Muscle layer of colon (tissue), 2 donors: ENCODE data around the gene USP9X.
"Not testable (repeated sequence)": the region's sequence is repeated elsewhere in the genome, so short reads cannot be mapped to it uniquely, and the experiment has no call there.

Source experiments
- H3K27ac ChIP-seq: one replicate; pipeline ENCODE4 v1.7.0; 2013; ENCODE audit warnings: low read depth, mild to moderate bottlenecking, low read length, moderate library complexity
- H3K27me3 ChIP-seq, 2 donors: one replicate each; pipeline ENCODE4 v1.7.0; 2013; ENCODE audit warnings: low read length in 2 of 2, mild to moderate bottlenecking in 2 of 2; ENCODE audit not compliant: insufficient read depth in 2 of 2, control insufficient read depth in 1 of 2
- H3K36me3 ChIP-seq: one replicate; pipeline ENCODE4 v1.7.0; 2013; ENCODE audit warnings: mild to moderate bottlenecking, low read length; ENCODE audit not compliant: insufficient read depth
- H3K4me1 ChIP-seq: one replicate; pipeline ENCODE4 v1.7.0; 2013; ENCODE audit warnings: mild to moderate bottlenecking, low read length; ENCODE audit not compliant: insufficient read depth
- H3K4me3 ChIP-seq, 2 donors: one replicate each; pipeline ENCODE4 v1.7.0; 2013; ENCODE audit warnings: low read length in 2 of 2, low read depth in 1 of 2, mild to moderate bottlenecking in 1 of 2, moderate library complexity in 1 of 2
- H3K9ac ChIP-seq: one replicate; pipeline ENCODE4 v1.7.0; 2013; ENCODE audit warnings: low read length
- H3K9me3 ChIP-seq: one replicate; pipeline ENCODE4 v1.7.0; 2013; ENCODE audit warnings: mild to moderate bottlenecking, low read length
- donor health status: abdominal sarcoma.
- donor health status: Adenocarcinoma of cecum.

Gene USP9X

GRCh38 chrX:41108007-41108406 lies 22.8 kb downstream of the USP9X start:
- Histone ChIP-seq H3K4me3 (no peak overlapping the region), H3K9me3 (no peaks in the 10 kb centered on the region), H3K27ac (no peak overlapping the region), H3K9ac (no peak overlapping the region), H3K27me3 (no peaks in the 10 kb centered on the region), H3K36me3 (no peaks in the 10 kb centered on the region), H3K4me1 (peaks cover 34% of the 10 kb centered on the region)

GRCh38 chrX:41108463-41109205 lies 23.4 kb downstream of the USP9X start:
- Histone ChIP-seq H3K9me3 (no peaks in the 10 kb centered on the region), H3K27ac (no peak overlapping the region), H3K4me1 (peaks cover 34% of the 10 kb centered on the region), H3K9ac (no peak overlapping the region), H3K36me3 (no peaks in the 10 kb centered on the region), H3K4me3 (no peak overlapping the region), H3K27me3 (no peaks in the 10 kb centered on the region)

GRCh38 chrX:41110801-41111625 lies 25.8 kb downstream of the USP9X start:
- H3K36me3 ChIP-seq, result no peaks in the 10 kb centered on the region
- H3K27ac ChIP-seq, result no peak overlapping the region
- no peak overlapping the region for H3K4me3 ChIP-seq
- no peaks in the 10 kb centered on the region for H3K9me3 ChIP-seq
- H3K4me1 ChIP-seq, result peaks cover 34% of the 10 kb centered on the region
- no peaks in the 10 kb centered on the region for H3K27me3 ChIP-seq
- no peak overlapping the region for H3K9ac ChIP-seq

GRCh38 chrX:41115104-41115425 lies 29.8 kb downstream of the USP9X start:
- not testable (repeated sequence) for H3K36me3 ChIP-seq, H3K27me3 ChIP-seq, H3K9me3 ChIP-seq, H3K9ac ChIP-seq, H3K27ac ChIP-seq, H3K4me3 ChIP-seq
- H3K4me1 ChIP-seq, result peaks cover 23% of the 10 kb centered on the region

- no peak overlapping the region for H3K9ac ChIP-seq
- H3K27me3 ChIP-seq, result no peaks in the 10 kb centered on the region
- H3K36me3 ChIP-seq, result no peaks in the 10 kb centered on the region
- H3K4me1 ChIP-seq, result peaks cover 15% of the 10 kb centered on the region
- no peaks in the 10 kb centered on the region for H3K9me3 ChIP-seq
- H3K4me3 ChIP-seq, result no peak overlapping the region
- no peak overlapping the region for H3K27ac ChIP-seq
Measured at GRCh38 chrX:41116948-41117347, 31.7 kb downstream of the USP9X start.

- no peaks in the 10 kb centered on the region for H3K36me3 ChIP-seq
- H3K9ac ChIP-seq, result no peak overlapping the region
- no peak overlapping the region for H3K27ac ChIP-seq
- H3K9me3 ChIP-seq, result no peaks in the 10 kb centered on the region
- no peak overlapping the region for H3K4me3 ChIP-seq
- no peaks in the 10 kb centered on the region for H3K27me3 ChIP-seq
- H3K4me1 ChIP-seq, result peaks cover 15% of the 10 kb centered on the region
Measured at GRCh38 chrX:41118156-41118555, 32.9 kb downstream of the USP9X start.

- H3K27ac ChIP-seq, result no peak overlapping the region
- H3K36me3 ChIP-seq, result no peaks in the 10 kb centered on the region
- no peak overlapping the region for H3K9ac ChIP-seq
- no peaks in the 10 kb centered on the region for H3K27me3 ChIP-seq
- H3K4me3 ChIP-seq, result no peak overlapping the region
- no peaks in the 10 kb centered on the region for H3K9me3 ChIP-seq
- peaks cover 15% of the 10 kb centered on the region for H3K4me1 ChIP-seq
Measured at GRCh38 chrX:41119803-41120202, 34.6 kb downstream of the USP9X start.

GRCh38 chrX:41121766-41122165 lies 36.5 kb downstream of the USP9X start:
- H3K4me1 ChIP-seq, result peaks cover 15% of the 10 kb centered on the region

GRCh38 chrX:41122664-41123257 lies 37.5 kb downstream of the USP9X start:
- Histone ChIP-seq H3K27ac (no peak overlapping the region), H3K27me3 (no peaks in the 10 kb centered on the region), H3K9ac (no peak overlapping the region), H3K36me3 (no peaks in the 10 kb centered on the region), H3K4me1 (peaks cover 20% of the 10 kb centered on the region), H3K9me3 (no peaks in the 10 kb centered on the region), H3K4me3 (no peak overlapping the region)

More at GRCh38 chrX:41121766-41122165, 36.5 kb downstream of the USP9X start:
- Histone ChIP-seq H3K27me3 (no peaks in the 10 kb centered on the region), H3K36me3 (no peaks in the 10 kb centered on the region), H3K9ac (no peak overlapping the region), H3K27ac (no peak overlapping the region), H3K9me3 (no peaks in the 10 kb centered on the region), H3K4me3 (no peak overlapping the region)

GRCh38 chrX:41127477-41128192 lies 42.4 kb downstream of the USP9X start:
- H3K27ac ChIP-seq, result no peak overlapping the region
- H3K36me3 ChIP-seq, result peaks cover 3% of the 10 kb centered on the region
- no peak overlapping the region for H3K9ac ChIP-seq

GRCh38 chrX:41128955-41129354 lies 43.7 kb downstream of the USP9X start:
- no peaks in the 10 kb centered on the region for H3K9me3 ChIP-seq
- H3K9ac ChIP-seq, result no peak overlapping the region
- H3K27ac ChIP-seq, result no peak overlapping the region

More at GRCh38 chrX:41127477-41128192, 42.4 kb downstream of the USP9X start:
- Histone ChIP-seq H3K9me3 (no peaks in the 10 kb centered on the region), H3K4me1 (peaks cover 5% of the 10 kb centered on the region), H3K4me3 (no peak overlapping the region), H3K27me3 (no peaks in the 10 kb centered on the region)

More at GRCh38 chrX:41128955-41129354, 43.7 kb downstream of the USP9X start:
- Histone ChIP-seq H3K4me3 (no peak overlapping the region), H3K4me1 (peaks cover 5% of the 10 kb centered on the region), H3K36me3 (peaks cover 3% of the 10 kb centered on the region), H3K27me3 (no peaks in the 10 kb centered on the region)
